NCI-H2107 (cell line): ENCODE data around the gene NDRG4.
A peak's percentile ranks its signal among the peaks of the same experiment; 100 is the strongest.

ENCODE experiments used
- DNase-seq: peaks from one replicate; lab custom pipeline; 2025; lab: John Stamatoyannopoulos, UW

The NDRG4 gene

GRCh38 chr16:58510097-58510775, 10.3 kb downstream of the NDRG4 start:
- no peak for DNase-seq

GRCh38 chr16:58510776-58511628, 11.1 kb downstream of the NDRG4 start:
- DNase-seq: no peak

GRCh38 chr16:58511933-58512815, 12.2 kb downstream of the NDRG4 start:
- no peak for DNase-seq

- no peak for DNase-seq
Measured at GRCh38 chr16:58513874-58514273, 13.9 kb downstream of the NDRG4 start.

- peak; percentile 23 for DNase-seq
Measured at GRCh38 chr16:58515125-58515870, 15.4 kb downstream of the NDRG4 start, which contains the start of gene SETD6. Gene SETD6, plus strand, starts transcription at chr16:58515517. Its CDS starts 21 bp downstream, at chr16:58515538.

- no peak for DNase-seq
Measured at GRCh38 chr16:58515871-58516767, 16.2 kb downstream of the NDRG4 start.

GRCh38 chr16:58516768-58517107, 16.8 kb downstream of the NDRG4 start:
- DNase-seq: no peak

- DNase-seq: no peak
Measured at GRCh38 chr16:58518083-58518979, 18.4 kb downstream of the NDRG4 start.

GRCh38 chr16:58518980-58519368, 19.0 kb downstream of the NDRG4 start:
- no peak for DNase-seq

GRCh38 chr16:58519707-58520106, 19.8 kb downstream of the NDRG4 start:
- DNase-seq: no peak

- no peak for DNase-seq
Measured at GRCh38 chr16:58530179-58530578, 30.2 kb downstream of the NDRG4 start.

GRCh38 chr16:58532414-58532813, 32.5 kb downstream of the NDRG4 start:
- DNase-seq: no peak

- no peak for DNase-seq
Measured at GRCh38 chr16:58533751-58534470, 34.0 kb downstream of the NDRG4 start.

- no peak for DNase-seq
Measured at GRCh38 chr16:58535100-58535499, 35.2 kb downstream of the NDRG4 start.

- DNase-seq: no peak
Measured at GRCh38 chr16:58536278-58536677, 36.3 kb downstream of the NDRG4 start.

GRCh38 chr16:58537124-58537906, 37.4 kb downstream of the NDRG4 start:
- no peak for DNase-seq

- DNase-seq: no peak
Measured at GRCh38 chr16:58541711-58542110, 41.8 kb downstream of the NDRG4 start.

- no peak for DNase-seq
Measured at GRCh38 chr16:58542291-58542690, 42.3 kb downstream of the NDRG4 start.
